Measurements from ENCODE around the gene COPA.

The COPA gene

GRCh38 chr1:160261893-160262794 is 80.9 kb downstream of the COPA start, which contains the start of gene DCAF8:
Gene DCAF8 (minus strand): TSS chr1:160262549. CDS start chr1:160244008, 18,541 bp downstream.
- TF ChIP-seq CTCF (IDR thresholded peaks at IDR 0.05; ENCODE audit: control extremely low read depth, extremely low read depth, low read depth, missing control alignments), result no peak
- DNase-seq (ENCODE audit: extremely low spot score), result peak; percentile 95
- CTCF ChIA-PET, result interaction anchor here (1.0 to 6.9 kb wide), 6 partner anchors 9 to 161 kb away, joined by 3 to 56 read pairs (median 4); no protein-coding TSS in a partner anchor
- POLR2A ChIA-PET, result interaction anchor here (0.6 to 1.0 kb wide), 3 partner anchors 8 to 1432 kb away, joined by 3 to 8 read pairs (median 3); no protein-coding TSS in a partner anchor

- DNase-seq (ENCODE audit: extremely low spot score), result peak; percentile 69
- CTCF ChIA-PET, result interaction anchor here (1.1 to 6.9 kb wide), 6 partner anchors 10 to 69 kb away, joined by 3 to 56 read pairs (median 10); no protein-coding TSS in a partner anchor
- POLR2A ChIA-PET, result no interaction called here
- TF ChIP-seq CTCF (IDR thresholded peaks at IDR 0.05; ENCODE audit: control extremely low read depth, extremely low read depth, low read depth, missing control alignments), result no peak
Measured at GRCh38 chr1:160261556-160261892, 81.5 kb downstream of the COPA start.

- CTCF ChIA-PET, result interaction anchor here (1.1 to 4.5 kb wide), 8 partner anchors 10 to 159 kb away, joined by 3 to 37 read pairs (median 6); no protein-coding TSS in a partner anchor
- POLR2A ChIA-PET, result interaction anchor here (0.7 kb wide), 1 partner anchor 344 kb away, joined by 5 read pairs; no protein-coding TSS in a partner anchor
- no peak for TF ChIP-seq CTCF (IDR thresholded peaks at IDR 0.05; ENCODE audit: control extremely low read depth, extremely low read depth, low read depth, missing control alignments)
- no peak for DNase-seq (ENCODE audit: extremely low spot score)
Measured at GRCh38 chr1:160260406-160261382, 82.4 kb downstream of the COPA start.

- ChIA-PET POLR2A (interaction anchor here (1.2 kb wide), 1 partner anchor 16 kb away, joined by 3 read pairs; no protein-coding TSS in a partner anchor), CTCF (interaction anchor here (1.0 to 4.5 kb wide), 5 partner anchors 7 to 181 kb away, joined by 3 to 37 read pairs (median 8); no protein-coding TSS in a partner anchor)
- no peak for DNase-seq (ENCODE audit: extremely low spot score)
- TF ChIP-seq CTCF (IDR thresholded peaks at IDR 0.05; ENCODE audit: control extremely low read depth, extremely low read depth, low read depth, missing control alignments), result no peak
Measured at GRCh38 chr1:160258177-160258798, 84.8 kb downstream of the COPA start.

GRCh38 chr1:160257411-160258015 is 85.5 kb downstream of the COPA start:
- TF ChIP-seq CTCF (IDR thresholded peaks at IDR 0.05; ENCODE audit: control extremely low read depth, extremely low read depth, low read depth, missing control alignments), result no peak
- no peak for DNase-seq (ENCODE audit: extremely low spot score)
- ChIA-PET POLR2A (no interaction called here), CTCF (interaction anchor here (0.9 to 2.0 kb wide), 6 partner anchors 8 to 179 kb away, joined by 3 to 8 read pairs (median 4); no protein-coding TSS in a partner anchor)
